ENCODE results near the gene CMTM4. TPM values are rescaled to one million over a fixed set of nuclear protein-coding genes. Genes with fewer than 3 reads are reported as not detected.

Gene CMTM4
- total and polyA plus RNA-seq, 2 experiments from 2014 or later: 14.1 to 77.0 TPM

GRCh38 chr16:66569827-66570405, 126.6 kb downstream of the CMTM4 start (continued):
- no peak for TF ChIP-seq ZNF114 (CRISPR knock-in tag; IDR thresholded peaks at IDR 0.05)
- no peak for TF ChIP-seq NANOG (IDR thresholded peaks at IDR 0.05; ENCODE audit: borderline replicate concordance)

- H3K27ac ChIP-seq (ENCODE audit: low read depth): no peak overlapping the region
- Mint-ChIP-seq H3K27me3 (ENCODE audit: insufficient read depth, low read depth, poor library complexity) (no peaks in the 10 kb centered on the region), H3K4me1 (no peaks in the 10 kb centered on the region), H3K36me3 (ENCODE audit: low read depth) (peaks cover 4% of the 10 kb centered on the region; the same call in 1 of the 3 replicates), H3K9me3 (no peaks in the 10 kb centered on the region), H3K27ac (no peak overlapping the region), H3K4me3 (no peak overlapping the region)
- no peaks in the 10 kb centered on the region for H3K9me2 ChIP-seq (ENCODE audit: insufficient read depth)
- H3K4me2 ChIP-seq: no peak overlapping the region
- no peaks in the 10 kb centered on the region for H3K4me1 ChIP-seq (ENCODE audit: insufficient read depth)
- no peak overlapping the region for H2AFZ ChIP-seq
- H3K4me3 ChIP-seq: no peak overlapping the region
- DNase-seq (ENCODE audit: low spot score) (no peak), ATAC-seq (no peak)
- no peaks in the 10 kb centered on the region for H3F3A ChIP-seq (replicated peaks; ENCODE audit: low read depth)
- H4K20me1 ChIP-seq (replicated peaks; ENCODE audit: insufficient read depth): peaks cover 7% of the 10 kb centered on the region; the same call in 1 of the 2 replicates
- H3K36me3 ChIP-seq (ENCODE audit: insufficient read depth): no peaks in the 10 kb centered on the region
- no peaks in the 10 kb centered on the region for H3K27me3 ChIP-seq (ENCODE audit: insufficient read depth)
- TF ChIP-seq EZH2 (IDR thresholded peaks at IDR 0.05; ENCODE audit: low read depth, unreplicated experiment) (no peak), ZNF114 (CRISPR knock-in tag; IDR thresholded peaks at IDR 0.05) (no peak), POLR2AphosphoS5 (IDR thresholded peaks at IDR 0.05; ENCODE audit: low read depth) (no peak)
- TF ChIP-seq, protein P1, sequence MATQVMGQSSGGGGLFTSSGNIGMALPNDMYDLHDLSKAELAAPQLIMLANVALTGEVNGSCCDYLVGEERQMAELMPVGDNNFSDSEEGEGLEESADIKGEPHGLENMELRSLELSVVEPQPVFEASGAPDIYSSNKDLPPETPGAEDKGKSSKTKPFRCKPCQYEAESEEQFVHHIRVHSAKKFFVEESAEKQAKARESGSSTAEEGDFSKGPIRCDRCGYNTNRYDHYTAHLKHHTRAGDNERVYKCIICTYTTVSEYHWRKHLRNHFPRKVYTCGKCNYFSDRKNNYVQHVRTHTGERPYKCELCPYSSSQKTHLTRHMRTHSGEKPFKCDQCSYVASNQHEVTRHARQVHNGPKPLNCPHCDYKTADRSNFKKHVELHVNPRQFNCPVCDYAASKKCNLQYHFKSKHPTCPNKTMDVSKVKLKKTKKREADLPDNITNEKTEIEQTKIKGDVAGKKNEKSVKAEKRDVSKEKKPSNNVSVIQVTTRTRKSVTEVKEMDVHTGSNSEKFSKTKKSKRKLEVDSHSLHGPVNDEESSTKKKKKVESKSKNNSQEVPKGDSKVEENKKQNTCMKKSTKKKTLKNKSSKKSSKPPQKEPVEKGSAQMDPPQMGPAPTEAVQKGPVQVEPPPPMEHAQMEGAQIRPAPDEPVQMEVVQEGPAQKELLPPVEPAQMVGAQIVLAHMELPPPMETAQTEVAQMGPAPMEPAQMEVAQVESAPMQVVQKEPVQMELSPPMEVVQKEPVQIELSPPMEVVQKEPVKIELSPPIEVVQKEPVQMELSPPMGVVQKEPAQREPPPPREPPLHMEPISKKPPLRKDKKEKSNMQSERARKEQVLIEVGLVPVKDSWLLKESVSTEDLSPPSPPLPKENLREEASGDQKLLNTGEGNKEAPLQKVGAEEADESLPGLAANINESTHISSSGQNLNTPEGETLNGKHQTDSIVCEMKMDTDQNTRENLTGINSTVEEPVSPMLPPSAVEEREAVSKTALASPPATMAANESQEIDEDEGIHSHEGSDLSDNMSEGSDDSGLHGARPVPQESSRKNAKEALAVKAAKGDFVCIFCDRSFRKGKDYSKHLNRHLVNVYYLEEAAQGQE (IDR thresholded peaks at IDR 0.05; ENCODE audit: unreplicated experiment): no peak
- no peaks in the 10 kb centered on the region for H3K79me2 ChIP-seq (replicated peaks; ENCODE audit: insufficient read depth)
These were observed 127.4 kb downstream of the CMTM4 start for GRCh38 chr16:66569131-66569530.

DNA sequence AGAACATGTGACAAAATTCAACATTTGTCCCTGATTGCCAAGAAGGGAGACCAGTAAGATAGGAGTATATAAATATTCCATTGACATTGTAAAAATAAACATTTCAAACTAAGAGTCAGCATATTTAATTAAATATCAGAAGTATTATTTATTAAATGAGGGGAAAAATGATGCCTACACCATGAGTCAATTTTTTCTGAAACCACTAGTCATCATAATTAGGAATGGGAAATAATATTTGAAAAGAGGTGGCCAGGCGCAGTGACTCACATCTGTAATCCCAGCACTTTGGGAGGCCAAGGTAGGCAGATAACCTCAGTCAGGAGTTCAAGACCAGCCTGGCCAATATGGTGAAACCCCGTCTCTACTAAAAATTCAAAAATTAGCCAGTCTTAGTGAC, 128.2 kb downstream of the CMTM4 start:
- H3K27ac Mint-ChIP-seq: no peak overlapping the region
- Histone ChIP-seq H3K27me3 (ENCODE audit: insufficient read depth) (no peaks in the 10 kb centered on the region), H3K9me2 (ENCODE audit: insufficient read depth) (no peaks in the 10 kb centered on the region), H3K36me3 (ENCODE audit: insufficient read depth) (no peaks in the 10 kb centered on the region), H3K79me2 (replicated peaks; ENCODE audit: insufficient read depth) (no peaks in the 10 kb centered on the region), H2AFZ (no peak overlapping the region), H3K4me2 (no peak overlapping the region), H3K4me1 (ENCODE audit: insufficient read depth) (no peaks in the 10 kb centered on the region), H3K27ac (ENCODE audit: low read depth) (no peak overlapping the region), H4K20me1 (replicated peaks; ENCODE audit: insufficient read depth) (peaks cover 7% of the 10 kb centered on the region; the same call in 1 of the 2 replicates), H3F3A (replicated peaks; ENCODE audit: low read depth) (no peaks in the 10 kb centered on the region), H3K4me3 (no peak overlapping the region)
- peaks cover 4% of the 10 kb centered on the region; the same call in 1 of the 3 replicates for H3K36me3 Mint-ChIP-seq (ENCODE audit: low read depth)
- H3K4me1 Mint-ChIP-seq: no peaks in the 10 kb centered on the region
- ATAC-seq (no peak), DNase-seq (ENCODE audit: low spot score) (no peak)
- H3K27me3 Mint-ChIP-seq (ENCODE audit: insufficient read depth, low read depth, poor library complexity): no peaks in the 10 kb centered on the region
- H3K9me3 Mint-ChIP-seq: no peaks in the 10 kb centered on the region
- H3K4me3 Mint-ChIP-seq: no peak overlapping the region
- TF ChIP-seq ZNF114 (CRISPR knock-in tag; IDR thresholded peaks at IDR 0.05) (no peak), JUNB (IDR thresholded peaks at IDR 0.05; ENCODE audit: unreplicated experiment) (no peak), NANOG (IDR thresholded peaks at IDR 0.05; ENCODE audit: borderline replicate concordance) (no peak), CTCF (conservative IDR thresholded peaks at IDR 0.05; ENCODE audit: low read depth in 2 of 2) (no peak), EZH2phosphoT487 (IDR thresholded peaks at IDR 0.05; ENCODE audit: unreplicated experiment) (no peak)

Data from GM23338 (cell line).